GM12878 (cell line): ENCODE measurements around the gene HAGHL. TPM values are rescaled to one million over a fixed set of nuclear protein-coding genes. Genes with fewer than 3 reads are reported as not detected.

ENCODE experiments used
- ATAC-seq: fragments of 200-7000 bp; cut with Tn5 transposase; 3 replicates; pipeline ENCODE4 v1.9.1; 2020; ENCODE audit warnings: mild to moderate bottlenecking, moderate library complexity
- BruUV-seq: library from RNA; stranded (reverse); fragments of 400-500 nt; replicated peaks from 2 replicates; lab custom pipeline; 2021; lab: Mats Ljungman, UMichigan
- CTCF ChIA-PET: fragments of 300-600 bp; sonication (Branson Sonifier 250); formaldehyde crosslinking; extraction: SDS; loops from one replicate; lab custom pipeline; 2021; ENCODE audit warnings: inconsistent platforms; lab: Yijun Ruan, JAX
- POLR2A ChIA-PET: fragments of 350-600 bp; formaldehyde crosslinking; extraction: SDS; loops from one replicate; lab custom pipeline; 2021; ENCODE audit warnings: inconsistent platforms; lab: Charles Lee
- RAD21 ChIA-PET: fragments of 300-600 bp; sonication (Branson Sonifier 250); formaldehyde crosslinking; loops from one replicate; lab custom pipeline; 2023; ENCODE audit warnings: antibody characterized with exemption; ENCODE audit not compliant: unreplicated experiment; lab: Charles Lee
- SMC1A ChIA-PET: fragments of 300-600 bp; sonication (Branson Sonifier 250); formaldehyde crosslinking; loops from one replicate; lab custom pipeline; 2023; ENCODE audit not compliant: unreplicated experiment, uncharacterized antibody; lab: Charles Lee
- DNase-seq: peaks from one replicate; pipeline ENCODE4 v3.0.0-alpha.2; 2011; ENCODE audit warnings: low read depth, low spot score
- FAIRE-seq: peaks from 3 replicates; lab custom pipeline; 2011; peaks lifted over from hg19 to GRCh38; lab: Jason Lieb, UNC
- H2AFZ ChIP-seq: 2 replicates; pipeline ENCODE4 v1.6.0; 2011; ENCODE audit warnings: low read depth, low read length, control low read depth; ENCODE audit not compliant: control insufficient read depth
- H3K27ac ChIP-seq: 2 replicates; pipeline ENCODE4 v1.5.1; 2011; ENCODE audit warnings: control low read depth; ENCODE audit not compliant: control insufficient read depth, insufficient read depth
- H3K27me3 ChIP-seq, 2 experiments: replicated peaks in 1 of 2; 2 replicates each; pipeline versions ENCODE4 v1.6.0 to v1.6.1; 2011; ENCODE audit warnings: low read length in 1 of 2; ENCODE audit not compliant: control insufficient read depth in 2 of 2, insufficient read depth in 2 of 2
- H3K36me3 ChIP-seq, 2 experiments: 2 replicates each; pipeline ENCODE4 v1.5.1; 2011; ENCODE audit warnings: low read length in 1 of 2; ENCODE audit not compliant: control insufficient read depth in 2 of 2, insufficient read depth in 2 of 2
- H3K4me1 ChIP-seq: 2 replicates; pipeline ENCODE4 v1.6.1; 2011; ENCODE audit warnings: mild to moderate bottlenecking, low read length, moderate library complexity, mixed read lengths; ENCODE audit not compliant: control insufficient read depth, insufficient read depth
- H3K4me2 ChIP-seq: 2 replicates; pipeline ENCODE4 v1.6.0; 2011; ENCODE audit warnings: control low read depth; ENCODE audit not compliant: control insufficient read depth, insufficient read depth
- H3K4me3 ChIP-seq: fragments of 200-600 bp; sonication (generic); 2 replicates; pipeline ENCODE4 v1.5.1; 2016
- H3K79me2 ChIP-seq: 2 replicates; pipeline ENCODE4 v1.6.0; 2011; ENCODE audit warnings: low read length; ENCODE audit not compliant: control insufficient read depth, insufficient read depth
- H3K9ac ChIP-seq: 2 replicates; pipeline ENCODE4 v1.8.0; 2011; ENCODE audit warnings: low read length, control low read depth, mixed read lengths; ENCODE audit not compliant: control insufficient read depth, insufficient read depth
- H3K9me3 ChIP-seq: replicated peaks from 3 replicates; pipeline ENCODE4 v1.5.1; 2011; ENCODE audit warnings: mild to moderate bottlenecking, low read length; ENCODE audit not compliant: control insufficient read depth, insufficient read depth
- H4K20me1 ChIP-seq: 2 replicates; pipeline ENCODE4 v1.6.0; 2011; ENCODE audit not compliant: control insufficient read depth, insufficient read depth
- BRCA1 ChIP-seq: IDR thresholded peaks from 2 replicates; pipeline ENCODE4 v1.6.1; 2011; ENCODE audit warnings: low read depth, low read length, improper control_type of control experiment
- CREB1 ChIP-seq: IDR thresholded peaks from 2 replicates; pipeline ENCODE4 v1.6.1; 2012; ENCODE audit warnings: low read depth, mild to moderate bottlenecking, inconsistent platforms
- CREM ChIP-seq: IDR thresholded peaks from 2 replicates; pipeline ENCODE4 v1.6.1; 2014; ENCODE audit warnings: antibody characterized with exemption, low read depth
- CTCF ChIP-seq, 3 experiments: IDR thresholded peaks in 2 of 3; conservative IDR thresholded peaks in 1 of 3; 2 replicates each; pipeline ENCODE4 v1.5.1; 2011; ENCODE audit warnings: low read depth in 3 of 3, low read length in 3 of 3, mild to moderate bottlenecking in 3 of 3, control low read depth in 2 of 3, moderate library complexity in 2 of 3, inconsistent platforms in 1 of 3, mixed read lengths in 1 of 3; ENCODE audit not compliant: control insufficient read depth in 2 of 3, insufficient read depth in 1 of 3; ENCODE audit errors: extremely low read depth in 1 of 3
- CUX1 ChIP-seq: IDR thresholded peaks from 2 replicates; pipeline ENCODE4 v1.6.1; 2012; ENCODE audit warnings: improper control_type of control experiment, low read depth, low read length; ENCODE audit not compliant: insufficient replicate concordance
- HCFC1 ChIP-seq: fragments of 150-350 bp; IDR thresholded peaks from 2 replicates; pipeline ENCODE4 v1.6.1; 2014; ENCODE audit warnings: low read length
- IKZF2 ChIP-seq, 2 experiments: fragments of 450-650 bp; IDR thresholded peaks; 2 replicates each; pipeline ENCODE4 v1.6.1; 2017; ENCODE audit warnings: mild to moderate bottlenecking in 2 of 2, moderate library complexity in 2 of 2
- JUND ChIP-seq: IDR thresholded peaks from 2 replicates; pipeline ENCODE4 v1.6.1; 2012; ENCODE audit warnings: low read depth, mild to moderate bottlenecking, low read length, improper control_type of control experiment, moderate library complexity
- NFYA ChIP-seq: IDR thresholded peaks from 2 replicates; pipeline ENCODE4 v1.6.1; 2011; ENCODE audit warnings: low read depth, mild to moderate bottlenecking, low read length, improper control_type of control experiment, borderline replicate concordance
- RCOR1 ChIP-seq: conservative IDR thresholded peaks from 2 replicates; pipeline ENCODE4 v1.6.1; 2012; ENCODE audit warnings: low read depth, low read length, improper control_type of control experiment
- SMAD1 ChIP-seq: fragments of 450-650 bp; IDR thresholded peaks from 2 replicates; pipeline ENCODE4 v1.6.1; 2018; ENCODE audit warnings: mild to moderate bottlenecking, low read depth; ENCODE audit not compliant: partially characterized antibody
- ZNF217 ChIP-seq: fragments of 450-650 bp; IDR thresholded peaks from 2 replicates; pipeline ENCODE4 v1.6.1; 2017; ENCODE audit warnings: antibody characterized with exemption, mild to moderate bottlenecking
- ZSCAN29 ChIP-seq: fragments of 450-650 bp; IDR thresholded peaks from 2 replicates; pipeline ENCODE4 v1.6.1; 2017; ENCODE audit warnings: mild to moderate bottlenecking, moderate library complexity
- WGBS: methylation state at CpG from one replicate; pipeline ENCODE4 v1.1.6; 2016; ENCODE audit warnings: low lambda C conversion rate; ENCODE audit not compliant: insufficient replicate concordance, insufficient coverage; ENCODE audit errors: missing lambda C conversion rate; 5-methylcytosine and 5-hydroxymethylcytosine counted together
- in situ Hi-C: fragments of 300-500 bp; cut with MboI; formaldehyde crosslinking; loops from 9 replicates; pipeline ENCODE4 v1.14.3; 2018; ENCODE audit warnings: mixed read lengths
- intact Hi-C: fragments of 100-400 bp; cut with micrococcal nuclease; formaldehyde crosslinking; loops from one replicate; pipeline ENCODE4 v1.14.2; 2022; ENCODE audit not compliant: unreplicated experiment
- polyA plus RNA-seq, 11 experiments: library from polyadenylated mRNA; depleted of rRNA in 4 of 11; unstranded in 6 of 11; stranded (reverse) in 5 of 11; fragments of >200 nt; fragmentation: Nextera tagmentation in 4 of 11; fragmentation: Illumina TruSeq in 1 of 11; extraction: Ambion mirVana in 4 of 11; extraction: Trizol in 1 of 11; gene quantifications; 1 replicate in 1 of 11; 2 replicates in 10 of 11; pipeline versions ENCODE4 v1.2.1 to v1.2.3, GENCODE V29; 2011 to 2016; ENCODE audit warnings: inconsistent platforms in 2 of 11, missing spikeins in 2 of 11, low read depth in 1 of 11
- total RNA-seq, 4 experiments: library from RNA; depleted of rRNA in 3 of 4; stranded (reverse); fragments of >200 nt in 3 of 4; fragmentation: Illumina TruSeq in 1 of 4; extraction: Trizol in 1 of 4; gene quantifications; 2 replicates each; pipeline versions ENCODE4 v1.2.1 to v1.2.3, GENCODE V29; 2013 to 2021

HAGHL gene
- total and polyA plus RNA-seq, 10 of the 15 experiments (the other 5 are each of a cell fraction or from before 2014, with no cell fraction given) = 0.23 to 44.6 (median 16.4) TPM

- ChIA-PET POLR2A (no interaction called here), RAD21 (no interaction called here), SMC1A (no interaction called here), CTCF (no interaction called here)
- H3K36me3 ChIP-seq = no peaks in the 10 kb centered on the region
- FAIRE-seq (no peak), DNase-seq (no peak), ATAC-seq (no peak)
- no peaks in the 10 kb centered on the region for H3K79me2 ChIP-seq
- BruUV-seq = no TSS peak
- H2AFZ ChIP-seq = no peak overlapping the region
- WGBS = 54% methylated on average over 19 of the region's 19 CpGs
- no peaks in the 10 kb centered on the region for H3K9me3 ChIP-seq
- no peak overlapping the region for H3K4me2 ChIP-seq
- no peaks in the 10 kb centered on the region for H4K20me1 ChIP-seq
- H3K27me3 ChIP-seq = peaks cover 0 to 11% of the 10 kb centered on the region in 2 experiments; a peak in 2 of 4 replicates
- in situ Hi-C loops = no loop called here
- H3K9ac ChIP-seq = no peak overlapping the region
- H3K4me3 ChIP-seq = no peak overlapping the region
- TF ChIP-seq RCOR1 (no peak), CUX1 (no peak), CTCF (IDR thresholded peaks at IDR 0.05 in 2 of 3, conservative IDR thresholded peaks at IDR 0.05 in 1 of 3; ENCODE audit: control insufficient read depth in 2 of 3, extremely low read depth in 1 of 3, insufficient read depth in 1 of 3, low read depth in 3 of 3, low read length in 3 of 3) (no peak), JUND (no peak), CREB1 (no peak), HCFC1 (no peak), BRCA1 (no peak), ZSCAN29 (no peak), IKZF2 (IDR thresholded peaks at IDR 0.05) (no peak), NFYA (no peak), SMAD1 (no peak), CREM (no peak), ZNF217 (no peak)
- H3K27ac ChIP-seq = no peak overlapping the region
- H3K4me1 ChIP-seq = no peaks in the 10 kb centered on the region
- intact Hi-C loops = no loop called here
These were observed 24.6 kb upstream of the HAGHL start for GRCh38 chr16:702341-702740.
